T-helper 2 cell treated with Interferon-gamma antibody and Interleukin-4, amounts not matched to agents 5 μg/mL and 100 μg/mL, for 36 hours (primary cell): Measurements from ENCODE around the gene CBFA2T3.

Experiments used
- DNase-seq: peaks from one replicate; pipeline ENCODE4 v3.0.0; 2021; ENCODE audit warnings: low spot score
- H3K27ac Mint-ChIP-seq: one replicate; pipeline ENCODE4 v1.8.0; 2021; ENCODE audit warnings: mild to moderate bottlenecking, mixed read lengths
- H3K27me3 Mint-ChIP-seq: one replicate; pipeline ENCODE4 v1.8.0; 2021; ENCODE audit warnings: low read depth, mixed read lengths
- H3K36me3 Mint-ChIP-seq: one replicate; pipeline ENCODE4 v1.8.0; 2021; ENCODE audit warnings: low read depth, mixed read lengths
- H3K4me1 Mint-ChIP-seq: one replicate; pipeline ENCODE4 v1.8.0; 2021; ENCODE audit warnings: low read depth, mixed read lengths
- H3K4me3 Mint-ChIP-seq: one replicate; pipeline ENCODE4 v1.8.0; 2022; ENCODE audit warnings: mild to moderate bottlenecking, moderate library complexity, mixed read lengths
- H3K9me3 Mint-ChIP-seq: one replicate; pipeline ENCODE4 v1.8.0; 2021; ENCODE audit warnings: mixed read lengths

Gene CBFA2T3

DNA sequence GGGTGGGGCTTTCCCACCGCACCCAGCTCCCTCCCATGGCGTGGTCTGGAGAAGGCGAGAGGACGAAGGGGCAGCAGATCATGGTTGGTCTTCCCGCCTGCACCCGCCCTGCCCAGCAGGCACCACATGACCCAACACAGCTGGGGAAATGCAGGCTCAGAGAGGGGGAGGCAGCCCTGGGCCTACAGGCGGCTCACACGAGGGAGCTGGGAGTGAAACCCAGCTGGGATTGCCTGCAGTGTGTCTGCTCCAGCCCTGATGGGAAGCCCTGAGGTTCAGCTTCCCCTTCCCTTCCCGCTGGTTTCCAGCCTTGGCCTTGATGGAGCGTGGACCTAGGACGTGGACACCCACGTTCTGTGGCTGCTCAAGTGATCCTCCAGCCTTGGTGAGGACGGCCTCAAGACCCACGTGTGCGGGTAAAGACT is 90.6 kb downstream of the CBFA2T3 start:
- H3K27me3 Mint-ChIP-seq: no peaks in the 10 kb centered on the region
- H3K4me3 Mint-ChIP-seq: no peak overlapping the region
- H3K4me1 Mint-ChIP-seq: peaks cover 5% of the 10 kb centered on the region
- H3K9me3 Mint-ChIP-seq: no peaks in the 10 kb centered on the region
- DNase-seq: no peak
- H3K36me3 Mint-ChIP-seq: no peaks in the 10 kb centered on the region
- H3K27ac Mint-ChIP-seq: no peak overlapping the region

DNA sequence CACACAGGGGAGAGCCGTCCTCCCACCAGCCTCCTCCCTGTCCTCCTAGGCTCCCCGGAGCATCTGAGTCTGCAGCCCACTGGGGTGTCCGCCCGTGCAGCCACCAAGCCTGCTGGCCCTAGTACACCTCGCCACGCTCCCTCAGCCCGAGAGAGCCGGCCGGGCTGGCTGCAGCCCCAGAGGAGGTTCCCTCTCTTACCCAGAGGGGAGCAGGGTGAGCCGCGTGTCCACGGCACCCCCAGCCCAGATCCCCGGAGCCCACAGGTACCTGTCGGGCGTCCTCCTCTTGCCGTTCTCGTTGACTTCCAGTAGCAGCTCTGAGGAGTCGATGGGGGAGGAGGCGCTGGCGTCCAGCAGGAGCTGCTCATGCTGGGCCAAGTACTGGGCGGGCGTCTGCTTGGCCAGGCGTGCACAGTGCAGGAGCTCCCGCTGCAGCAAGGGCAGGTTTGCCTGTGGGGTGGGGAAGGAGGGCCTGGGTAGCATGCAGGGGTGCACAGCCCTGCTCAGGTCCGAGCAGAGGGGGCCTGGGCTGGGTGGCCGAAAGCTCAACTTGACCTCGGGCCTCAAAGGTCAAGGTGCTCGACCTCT is 91.2 kb downstream of the CBFA2T3 start:
- no peak overlapping the region for H3K27ac Mint-ChIP-seq
- peaks cover 5% of the 10 kb centered on the region for H3K4me1 Mint-ChIP-seq
- H3K36me3 Mint-ChIP-seq: no peaks in the 10 kb centered on the region

DNA sequence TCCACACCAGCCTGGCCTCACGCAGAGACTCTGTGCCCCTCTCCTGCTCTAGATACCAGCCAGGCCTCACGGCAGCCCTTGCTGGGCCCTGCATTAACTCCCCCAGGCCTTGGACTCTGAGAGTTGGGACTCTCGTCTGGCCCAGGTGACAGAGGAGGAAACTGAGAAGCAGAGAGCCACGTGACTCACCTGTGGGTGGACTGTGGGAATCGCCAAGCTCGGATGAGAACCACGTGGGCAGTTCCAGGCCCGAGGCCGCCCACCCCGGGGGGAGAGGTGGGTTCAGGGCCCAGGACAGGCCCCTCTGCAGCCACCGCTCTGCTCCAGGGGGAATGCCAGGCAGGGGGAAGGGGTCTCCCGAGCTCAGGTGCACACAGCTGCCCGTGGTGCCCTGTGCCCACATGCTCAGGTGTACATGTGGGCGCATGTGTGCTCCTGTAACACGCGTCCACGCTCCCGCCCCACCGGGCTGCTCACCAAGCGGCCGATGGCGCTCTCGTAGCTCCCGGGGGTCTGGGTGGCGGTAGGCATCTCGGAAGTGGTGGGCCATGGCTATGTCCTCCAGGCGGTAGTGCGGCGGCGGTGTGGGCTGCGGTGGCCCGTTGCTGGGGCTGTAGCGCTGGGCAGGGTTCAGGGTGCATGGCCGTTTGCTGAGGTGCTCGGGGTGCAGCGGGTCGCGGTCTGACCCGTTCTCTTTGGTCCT is 92.3 kb downstream of the CBFA2T3 start:
- no peak for DNase-seq
- H3K36me3 Mint-ChIP-seq: no peaks in the 10 kb centered on the region
- no peak overlapping the region for H3K27ac Mint-ChIP-seq
- H3K4me3 Mint-ChIP-seq: no peak overlapping the region
- peaks cover 5% of the 10 kb centered on the region for H3K4me1 Mint-ChIP-seq
- H3K9me3 Mint-ChIP-seq: no peaks in the 10 kb centered on the region
- no peaks in the 10 kb centered on the region for H3K27me3 Mint-ChIP-seq

More for the DNA sequence above, 91.2 kb downstream of the CBFA2T3 start:
- Mint-ChIP-seq H3K27me3 (no peaks in the 10 kb centered on the region), H3K4me3 (no peak overlapping the region), H3K9me3 (no peaks in the 10 kb centered on the region)
- no peak for DNase-seq

DNA sequence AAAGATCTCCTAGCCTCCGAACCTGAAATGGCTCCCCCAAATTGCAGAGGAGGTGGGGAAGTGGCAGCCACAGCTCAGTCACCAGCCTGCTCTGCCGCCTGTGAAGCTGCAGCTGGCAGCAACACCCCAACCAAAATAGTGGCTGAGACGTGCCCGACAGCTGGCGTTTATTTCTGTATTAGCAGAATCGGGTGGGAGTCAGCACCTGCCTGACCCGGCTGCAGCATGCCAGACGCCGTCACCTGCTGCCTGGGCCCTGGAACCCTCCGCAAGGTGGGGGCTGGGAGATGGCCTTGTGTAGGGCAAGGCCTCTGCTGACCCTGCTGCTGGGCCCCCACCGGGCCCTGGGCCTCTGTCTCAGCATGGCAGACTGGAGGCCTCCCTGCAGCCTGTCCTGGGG is 93.1 kb downstream of the CBFA2T3 start:
- Mint-ChIP-seq H3K4me1 (peaks cover 5% of the 10 kb centered on the region), H3K27me3 (no peaks in the 10 kb centered on the region), H3K36me3 (no peaks in the 10 kb centered on the region), H3K4me3 (no peak overlapping the region), H3K27ac (no peak overlapping the region), H3K9me3 (no peaks in the 10 kb centered on the region)
- DNase-seq: no peak

DNA sequence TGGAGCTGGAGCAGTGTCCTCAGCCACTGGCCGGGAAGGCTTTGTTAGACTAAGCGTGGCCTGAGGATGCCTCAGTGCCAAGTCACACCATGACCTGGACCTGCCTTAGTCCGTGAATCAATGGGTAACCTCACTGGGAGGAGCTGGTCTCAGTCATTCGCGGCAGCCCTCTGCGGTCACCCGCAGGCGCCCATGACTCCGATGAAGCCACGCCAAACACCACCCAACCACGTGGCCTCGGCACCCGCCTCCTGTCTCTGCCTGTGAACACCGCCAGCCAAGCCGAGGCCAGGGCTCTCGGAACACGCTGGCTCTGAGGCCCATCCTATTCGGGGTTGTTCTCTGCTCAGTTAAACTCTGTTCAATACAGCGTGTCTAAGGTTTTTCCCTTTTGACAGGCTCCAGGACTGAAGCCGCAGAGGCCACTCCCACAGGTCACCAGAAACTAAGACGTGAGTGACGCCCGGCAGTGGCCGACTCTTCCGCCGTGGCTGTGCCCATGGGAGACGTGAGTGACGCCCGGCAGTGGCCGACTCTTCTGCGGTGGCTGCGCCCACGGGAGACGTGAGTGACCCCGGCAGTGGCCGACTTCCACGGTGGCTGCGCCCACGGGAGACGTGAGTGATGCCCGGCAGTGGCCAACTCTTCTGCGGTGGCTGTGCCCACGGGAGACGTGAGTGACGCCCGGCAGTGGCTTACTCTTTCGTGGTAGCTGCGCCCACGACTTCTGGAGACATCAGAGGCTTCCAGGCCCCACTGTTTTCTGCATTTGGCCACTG is 93.7 kb downstream of the CBFA2T3 start:
- Mint-ChIP-seq H3K9me3 (no peaks in the 10 kb centered on the region), H3K4me1 (peaks cover 5% of the 10 kb centered on the region), H3K4me3 (no peak overlapping the region), H3K27ac (no peak overlapping the region), H3K27me3 (no peaks in the 10 kb centered on the region), H3K36me3 (no peaks in the 10 kb centered on the region)
- no peak for DNase-seq

DNA sequence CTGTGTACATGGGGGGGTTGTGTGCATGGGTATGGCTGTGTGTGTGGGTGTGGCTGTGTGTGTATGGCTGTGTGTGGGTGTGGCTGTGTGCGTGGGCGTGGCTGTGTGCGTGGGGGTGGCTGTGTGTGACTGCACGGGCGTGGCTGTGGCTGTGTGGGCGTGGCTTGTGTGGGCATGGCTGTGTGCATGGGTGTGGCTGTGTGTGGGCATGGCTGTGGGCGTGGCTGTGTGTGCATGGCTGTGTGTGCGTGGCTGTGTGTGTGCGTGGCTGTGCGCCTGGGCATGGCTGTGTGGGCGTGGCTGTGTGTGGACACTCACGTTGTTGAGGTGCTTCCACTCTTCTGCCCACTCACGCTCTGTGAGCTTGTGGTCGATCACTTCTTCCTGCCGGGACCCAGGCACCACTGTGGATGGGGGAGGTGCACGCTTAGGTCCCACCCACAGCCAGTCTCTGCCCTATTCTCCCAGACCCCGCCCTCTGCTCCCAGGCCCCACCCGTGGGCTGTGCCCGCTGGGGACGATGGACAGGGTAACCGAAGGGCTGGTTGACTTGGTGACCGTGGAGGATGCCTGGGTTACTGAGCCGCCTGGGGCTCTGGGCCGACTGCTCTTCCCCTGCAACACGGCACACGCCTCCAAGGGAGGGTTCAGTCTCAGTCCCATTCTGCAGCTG is 94.5 kb downstream of the CBFA2T3 start:
- Mint-ChIP-seq H3K27me3 (no peaks in the 10 kb centered on the region), H3K4me1 (peaks cover 5% of the 10 kb centered on the region), H3K27ac (no peak overlapping the region), H3K4me3 (no peak overlapping the region), H3K36me3 (no peaks in the 10 kb centered on the region), H3K9me3 (no peaks in the 10 kb centered on the region)
- no peak for DNase-seq

DNA sequence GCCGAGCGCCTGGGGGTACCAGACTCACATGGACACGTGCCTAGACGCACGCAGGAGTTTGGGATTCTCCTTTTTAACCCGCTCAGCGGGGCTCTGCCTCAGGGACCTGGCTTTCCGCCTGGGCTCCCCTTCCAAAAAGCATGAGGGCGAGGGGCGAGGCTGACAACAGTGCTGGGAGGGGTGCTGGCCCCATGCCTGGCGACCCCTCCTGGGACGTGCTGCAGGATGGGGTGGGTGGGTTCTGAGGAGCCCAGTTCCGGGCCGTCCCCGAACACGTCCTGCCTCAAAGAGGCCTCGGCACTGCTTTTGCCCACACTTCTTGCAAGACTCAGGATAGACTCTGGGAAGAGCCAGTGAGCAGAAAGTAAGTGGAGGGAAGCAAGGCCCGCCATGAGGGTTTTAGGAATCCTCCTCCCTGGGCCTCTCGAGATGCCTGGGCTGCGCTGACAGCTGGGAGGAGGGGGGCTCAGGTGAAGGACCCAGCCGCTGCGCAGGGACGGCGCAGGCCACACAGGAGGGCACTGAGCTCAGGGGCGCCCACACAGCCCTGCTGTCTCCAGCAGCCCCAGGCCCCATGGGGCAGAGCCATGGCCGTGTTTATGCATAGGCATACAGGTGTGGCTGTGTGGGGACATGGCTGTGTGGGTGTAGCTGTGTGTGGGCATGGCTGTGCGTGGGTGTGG is 95.2 kb downstream of the CBFA2T3 start:
- Mint-ChIP-seq H3K27me3 (no peaks in the 10 kb centered on the region), H3K4me1 (peaks cover 5% of the 10 kb centered on the region), H3K9me3 (no peaks in the 10 kb centered on the region), H3K36me3 (no peaks in the 10 kb centered on the region), H3K27ac (no peak overlapping the region), H3K4me3 (no peak overlapping the region)
- DNase-seq: no peak

DNA sequence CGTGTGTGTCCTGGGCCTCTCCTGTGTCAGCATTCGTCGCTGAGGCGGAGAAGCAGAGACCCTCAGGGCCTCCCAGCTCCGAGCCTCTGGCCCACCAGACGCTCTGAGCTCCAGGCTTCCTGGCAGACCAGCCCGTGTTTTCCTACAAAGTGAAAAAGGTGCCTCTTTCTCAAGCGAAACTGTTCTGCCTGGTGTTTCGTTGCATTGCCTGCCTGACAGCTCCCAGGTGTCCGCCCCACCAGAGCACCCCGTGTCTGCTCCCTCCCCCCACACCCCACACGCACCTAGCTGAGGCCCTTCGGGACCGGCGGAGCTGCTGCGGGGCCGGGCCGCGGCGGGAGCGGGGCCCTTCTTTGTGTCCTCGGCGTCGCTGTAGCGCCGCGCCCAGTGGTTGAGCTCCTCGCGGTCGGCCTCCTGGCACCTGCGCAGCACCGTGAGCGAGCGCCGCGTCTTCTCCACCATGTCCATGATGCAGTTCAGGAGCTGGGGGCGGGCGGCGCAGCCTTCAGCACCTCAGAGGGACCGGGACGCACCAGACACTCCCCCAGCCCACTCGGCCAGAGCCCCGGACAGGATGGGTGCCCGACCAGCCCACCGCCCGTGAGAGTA is 95.9 kb downstream of the CBFA2T3 start:
- Mint-ChIP-seq H3K9me3 (no peaks in the 10 kb centered on the region), H3K36me3 (no peaks in the 10 kb centered on the region), H3K4me3 (no peak overlapping the region), H3K27ac (no peak overlapping the region), H3K4me1 (peaks cover 5% of the 10 kb centered on the region), H3K27me3 (no peaks in the 10 kb centered on the region)
- DNase-seq: no peak

DNA sequence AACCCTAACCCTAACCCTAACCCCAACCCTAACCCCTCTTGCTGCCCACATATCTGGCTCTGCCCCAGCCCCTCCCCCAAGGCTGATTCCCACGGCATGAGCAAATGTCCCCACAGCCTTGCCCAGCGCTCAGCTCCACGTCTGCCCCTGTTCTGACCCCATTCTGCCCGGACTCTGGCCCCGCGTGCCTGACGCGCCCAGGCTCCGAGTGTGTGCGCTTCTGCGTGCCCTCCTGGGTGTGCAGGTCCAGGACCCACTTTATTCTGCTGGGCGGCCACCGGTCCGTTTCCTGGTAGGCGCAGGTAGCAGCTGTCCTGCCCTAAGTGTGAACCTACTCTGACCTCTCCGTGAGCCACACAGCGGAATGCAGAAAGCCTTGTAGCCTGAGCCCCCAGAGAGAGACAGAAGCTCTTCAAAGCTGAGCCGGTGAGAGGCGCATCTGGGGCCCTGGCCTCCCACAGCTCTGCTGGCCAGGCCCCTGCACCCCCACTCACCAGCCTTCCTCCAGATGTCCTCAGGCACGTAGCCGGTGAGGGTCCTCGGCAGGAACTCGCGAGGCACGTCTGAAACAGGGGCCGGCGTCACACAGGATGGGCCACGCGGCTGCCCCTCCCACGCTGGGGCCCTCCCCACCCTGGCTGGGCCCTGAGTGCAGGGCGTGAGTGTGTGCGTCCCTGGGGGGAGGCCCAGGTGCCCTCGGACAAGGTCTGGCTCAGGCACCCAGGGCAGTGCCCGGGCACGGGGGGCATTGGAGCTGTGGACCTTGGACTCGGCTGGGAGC is 96.6 kb downstream of the CBFA2T3 start:
- H3K27me3 Mint-ChIP-seq: peaks cover 2% of the 10 kb centered on the region
- H3K9me3 Mint-ChIP-seq: no peaks in the 10 kb centered on the region
- peaks cover 5% of the 10 kb centered on the region for H3K4me1 Mint-ChIP-seq
- H3K36me3 Mint-ChIP-seq: no peaks in the 10 kb centered on the region
- no peak for DNase-seq
- H3K4me3 Mint-ChIP-seq: no peak overlapping the region
- H3K27ac Mint-ChIP-seq: peak overlapping the region; percentile 49

DNA sequence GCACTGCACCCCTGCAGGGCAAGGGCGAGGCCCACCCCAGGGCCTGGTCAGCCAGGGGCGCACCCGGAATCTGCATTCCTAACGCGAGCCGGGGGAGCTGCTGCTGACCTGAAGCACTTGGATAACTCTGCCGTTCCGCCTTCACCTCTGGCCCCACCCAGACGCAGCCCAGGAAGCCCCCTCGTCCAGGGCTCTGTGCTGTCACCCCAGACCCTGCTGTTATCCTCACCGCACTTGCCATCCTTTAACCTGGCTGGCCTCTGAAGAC is 97.3 kb downstream of the CBFA2T3 start:
- no peaks in the 10 kb centered on the region for H3K36me3 Mint-ChIP-seq
- DNase-seq: no peak
- H3K27ac Mint-ChIP-seq: no peak overlapping the region
- no peak overlapping the region for H3K4me3 Mint-ChIP-seq
- H3K9me3 Mint-ChIP-seq: no peaks in the 10 kb centered on the region
- H3K4me1 Mint-ChIP-seq: peaks cover 5% of the 10 kb centered on the region
- peaks cover 2% of the 10 kb centered on the region for H3K27me3 Mint-ChIP-seq

DNA sequence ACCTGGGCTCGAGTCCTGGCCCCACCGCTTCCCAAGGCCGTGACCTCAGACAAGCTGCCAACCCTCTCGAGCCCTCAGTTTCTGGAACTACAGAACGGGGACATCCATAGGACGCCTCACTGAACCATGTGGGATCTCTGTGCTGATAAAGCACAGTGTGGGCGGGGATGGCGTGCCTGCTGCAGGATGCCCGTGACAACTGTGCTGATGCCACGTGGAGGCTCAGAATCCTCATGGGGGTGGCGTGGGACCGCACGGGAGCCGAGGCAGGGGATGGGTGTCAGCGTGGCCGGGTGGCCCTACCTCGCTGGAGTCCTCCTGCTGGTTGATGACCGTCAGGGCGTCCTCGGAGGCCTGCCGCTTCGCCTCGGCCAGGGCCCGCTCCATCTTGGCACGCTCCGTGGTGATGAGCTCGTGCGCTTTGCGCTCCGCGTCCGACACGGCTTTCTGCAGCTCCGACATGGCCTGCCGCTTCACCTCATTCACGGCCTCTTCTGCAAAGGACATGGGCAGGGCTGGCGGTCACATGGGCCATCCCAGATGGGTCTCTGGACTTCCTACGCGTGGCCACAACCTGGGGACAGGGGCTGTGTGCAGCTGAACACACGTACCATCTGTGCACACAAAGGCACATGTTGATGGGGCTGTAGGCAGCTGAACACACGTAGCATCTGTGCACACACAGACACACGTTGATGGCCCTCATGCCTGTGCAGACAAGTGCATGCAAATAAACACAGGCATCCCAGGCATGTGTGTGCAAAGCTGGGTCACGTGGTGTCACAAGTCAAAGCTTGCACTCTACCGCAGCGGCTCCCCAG is 97.8 kb downstream of the CBFA2T3 start:
- Mint-ChIP-seq H3K4me1 (peaks cover 5% of the 10 kb centered on the region), H3K4me3 (no peak overlapping the region), H3K27me3 (peaks cover 2% of the 10 kb centered on the region), H3K27ac (no peak overlapping the region), H3K36me3 (no peaks in the 10 kb centered on the region), H3K9me3 (no peaks in the 10 kb centered on the region)
- no peak for DNase-seq

DNA sequence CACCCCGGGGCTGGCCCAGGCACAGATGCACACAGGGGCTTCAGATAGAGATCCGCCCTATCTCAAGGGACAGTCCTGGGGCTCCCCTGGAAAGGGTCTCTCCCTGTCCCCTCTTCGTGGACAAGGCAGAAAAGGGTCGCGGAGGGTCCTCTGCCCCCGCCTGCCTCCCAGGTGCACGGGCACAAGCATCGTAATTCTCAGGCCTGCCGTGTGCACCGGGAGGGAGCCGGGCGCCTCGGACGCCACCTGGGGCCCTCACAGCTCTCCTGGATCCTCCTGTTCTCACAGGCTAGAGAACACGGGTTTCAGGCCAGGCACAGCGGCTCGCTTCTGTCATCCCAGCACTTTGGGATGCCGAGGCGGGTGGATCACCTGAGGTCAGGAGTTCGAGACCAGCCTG is 98.7 kb downstream of the CBFA2T3 start:
- no peak for DNase-seq
- H3K27ac Mint-ChIP-seq: no peak overlapping the region
- peaks cover 5% of the 10 kb centered on the region for H3K4me1 Mint-ChIP-seq
- no peak overlapping the region for H3K4me3 Mint-ChIP-seq
- no peaks in the 10 kb centered on the region for H3K36me3 Mint-ChIP-seq
- peaks cover 2% of the 10 kb centered on the region for H3K27me3 Mint-ChIP-seq
- H3K9me3 Mint-ChIP-seq: no peaks in the 10 kb centered on the region
